AG04450 (cell line): ENCODE results near the gene ETDC. TPM values are rescaled to one million over a fixed set of nuclear protein-coding genes. Genes with fewer than 3 reads are reported as not detected.
"Not testable (repeated sequence)": the region's sequence is repeated elsewhere in the genome, so short reads cannot be mapped to it uniquely, and the experiment has no call there.

Source experiments
- CTCF ChIA-PET: fragments of 300-600, 350-600 bp; formaldehyde crosslinking; extraction: SDS; loops from one replicate; lab custom pipeline; 2022; ENCODE audit warnings: antibody characterized with exemption, inconsistent platforms; lab: Charles Lee
- POLR2A ChIA-PET: fragments of 350-600 bp; formaldehyde crosslinking; extraction: SDS; loops from one replicate; lab custom pipeline; 2021; ENCODE audit warnings: antibody characterized with exemption, inconsistent platforms; lab: Yijun Ruan, JAX
- DNase-seq: peaks from one replicate; pipeline ENCODE4 v3.0.0-alpha.2; 2011; ENCODE audit warnings: low read depth, low spot score
- H3K27ac ChIP-seq: one replicate; pipeline ENCODE4 v1.5.1; 2012; ENCODE audit warnings: low read depth, low read length, control low read depth
- H3K27me3 ChIP-seq: one replicate; pipeline ENCODE4 v1.6.0; 2012; ENCODE audit warnings: low read length; ENCODE audit not compliant: control insufficient read depth, insufficient read depth
- H3K4me3 ChIP-seq: 2 replicates; pipeline ENCODE4 v1.5.1; 2011; ENCODE audit warnings: mild to moderate bottlenecking, low read depth, low read length, control low read depth
- H3K9me3 ChIP-seq: 2 replicates; pipeline ENCODE4 v1.5.1; 2012; ENCODE audit warnings: low read length; ENCODE audit not compliant: control insufficient read depth, insufficient read depth
- CTCF ChIP-seq: IDR thresholded peaks from 2 replicates; pipeline ENCODE4 v1.5.1; 2011; ENCODE audit warnings: low read depth, low read length, control low read depth, inconsistent platforms
- polyA plus RNA-seq: library from polyadenylated mRNA; depleted of rRNA; stranded (reverse); fragments of >200 nt; gene quantifications from 2 replicates; pipeline ENCODE4 v1.2.3, GENCODE V29; 2011

The ETDC gene
- polyA plus RNA-seq, 1 experiment: not detected

- ChIA-PET CTCF (no interaction called here), POLR2A (no interaction called here)
- Histone ChIP-seq H3K9me3 (no peaks in the 10 kb centered on the region), H3K27me3 (no peaks in the 10 kb centered on the region), H3K27ac (no peak overlapping the region), H3K4me3 (no peak overlapping the region)
- DNase-seq: no peak
- no peak for TF ChIP-seq CTCF
Observed at GRCh38 chrX:135307171-135307570, 2.1 kb upstream of the ETDC start.

- ChIA-PET CTCF (no interaction called here), POLR2A (no interaction called here)
- no peak for TF ChIP-seq CTCF
- Histone ChIP-seq H3K27ac (no peak overlapping the region), H3K9me3 (no peaks in the 10 kb centered on the region), H3K27me3 (no peaks in the 10 kb centered on the region), H3K4me3 (no peak overlapping the region)
- DNase-seq: no peak
Observed at GRCh38 chrX:135308345-135308855, 880 bp upstream of the ETDC start.

GRCh38 chrX:135315864-135316263 is 6.6 kb downstream of the ETDC start:
- no peak for TF ChIP-seq CTCF
- CTCF ChIA-PET: no interaction called here
- Histone ChIP-seq H3K27ac (no peak overlapping the region), H3K9me3 (no peaks in the 10 kb centered on the region), H3K27me3 (no peaks in the 10 kb centered on the region), H3K4me3 (no peak overlapping the region)
- no peak for DNase-seq
- POLR2A ChIA-PET: no interaction called here

GRCh38 chrX:135324463-135324862 is 15.2 kb downstream of the ETDC start:
- no peaks in the 10 kb centered on the region for H3K9me3 ChIP-seq
- ChIA-PET POLR2A (no interaction called here), CTCF (no interaction called here)
- no peaks in the 10 kb centered on the region for H3K27me3 ChIP-seq
- no peak overlapping the region for H3K4me3 ChIP-seq
- no peak overlapping the region for H3K27ac ChIP-seq
- no peak for DNase-seq
- no peak for TF ChIP-seq CTCF

DNA sequence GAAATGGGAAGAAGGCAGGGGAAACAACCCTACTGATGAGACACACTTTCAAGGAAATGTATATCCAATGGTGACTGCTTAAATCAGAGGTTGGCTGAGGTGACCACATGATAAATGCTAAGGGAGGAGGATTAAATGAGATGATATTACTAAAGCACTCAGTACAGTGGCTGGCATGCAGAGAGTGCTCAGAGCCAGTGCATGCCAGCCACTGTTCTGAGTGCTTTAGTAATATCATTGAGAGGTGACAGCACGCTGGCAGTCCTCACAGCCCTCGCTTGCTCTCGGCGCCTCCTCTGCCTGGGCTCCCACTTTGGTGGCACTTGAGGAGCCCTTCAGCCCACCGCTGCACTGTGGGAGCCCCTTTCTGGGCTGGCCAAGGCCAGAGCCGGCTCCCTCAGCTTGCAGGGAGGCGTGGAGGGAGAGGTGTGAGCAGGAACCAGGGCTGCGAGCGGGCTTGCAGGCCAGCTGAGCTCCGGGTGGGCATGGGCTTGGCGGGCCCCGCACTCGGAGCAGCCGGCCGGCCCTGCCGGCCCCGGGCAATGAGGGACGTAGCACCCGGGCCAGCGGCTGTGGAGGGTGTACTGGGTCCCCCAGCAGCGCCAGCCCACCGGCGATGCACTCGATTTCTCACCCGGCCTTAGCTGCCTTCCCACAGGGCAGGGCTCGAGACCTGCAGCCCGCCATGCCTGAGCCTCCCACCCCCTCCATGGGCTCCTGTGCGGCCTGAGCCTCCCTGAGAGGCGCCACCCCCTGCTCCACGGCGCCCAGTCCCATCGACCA is 15.9 kb downstream of the ETDC start:
- DNase-seq, H3K9me3 ChIP-seq, H3K4me3 ChIP-seq, H3K27ac ChIP-seq, POLR2A ChIA-PET, H3K27me3 ChIP-seq, CTCF ChIA-PET: not testable (repeated sequence)
